ENCODE data around the gene PRKAG2.
A peak's percentile ranks its signal among the peaks of the same experiment; 100 is the strongest.

Gene PRKAG2

GRCh38 chr7:151891753-151892152 lies 14.8 kb upstream of the PRKAG2 start:
- H2BK5ac ChIP-seq (ENCODE audit: low read length) = no peak overlapping the region
- peaks cover 0 to 9% of the 10 kb centered on the region in 2 donors for H3K4me1 ChIP-seq (ENCODE audit: control insufficient read depth in 2 of 2, insufficient read depth in 1 of 2, low read depth in 1 of 2, low read length in 2 of 2)
- no peak overlapping the region for H3K14ac ChIP-seq (ENCODE audit: low read length)
- H3K9me3 ChIP-seq (replicated peaks in 1 of 2; ENCODE audit: control insufficient read depth in 2 of 2, insufficient read depth in 1 of 2, low read depth in 1 of 2, low read length in 2 of 2) = no peaks in the 10 kb centered on the region
- no peak overlapping the region for H2BK12ac ChIP-seq (ENCODE audit: low read length)
- no peak overlapping the region for H3K4me2 ChIP-seq (ENCODE audit: insufficient read depth, low read length, poor library complexity, severe bottlenecking)
- DNase-seq (ENCODE audit: low spot score) = no peak
- H3K23ac ChIP-seq (ENCODE audit: low read depth, low read length, poor library complexity) = no peak overlapping the region
- H2AFZ ChIP-seq (ENCODE audit: low read length) = no peak overlapping the region
- WGBS, 2 donors (ENCODE audit: extremely low coverage in 2 of 2, insufficient read length in 2 of 2, insufficient replicate concordance in 1 of 2) = no CpG with 5 or more reads among the region's 9 CpGs
- no peak overlapping the region for H4K8ac ChIP-seq (ENCODE audit: low read depth, low read length)
- no peak overlapping the region for H3K9ac ChIP-seq (ENCODE audit: low read depth, low read length, poor library complexity)
- H3K18ac ChIP-seq (ENCODE audit: low read length) = no peak overlapping the region
- H3K79me1 ChIP-seq (ENCODE audit: low read depth, low read length) = no peaks in the 10 kb centered on the region
- no peak overlapping the region for H3K4ac ChIP-seq (ENCODE audit: low read length)
- no peak overlapping the region for H4K91ac ChIP-seq (ENCODE audit: low read depth, low read length, poor library complexity)
- no peak overlapping the region for H2AK5ac ChIP-seq (ENCODE audit: low read depth, low read length)
- H2BK120ac ChIP-seq (ENCODE audit: low read depth, low read length) = no peak overlapping the region
- H3K4me3 ChIP-seq (ENCODE audit: low read length in 2 of 2) = no peak overlapping the region
- no peak overlapping the region for H3K27ac ChIP-seq (replicated peaks; ENCODE audit: low read length)
- H3K36me3 ChIP-seq (replicated peaks in 1 of 2; ENCODE audit: control insufficient read depth in 2 of 2, insufficient read depth in 2 of 2, low read length in 2 of 2) = no peaks in the 10 kb centered on the region
- peaks cover 0 to 61% (median 0%) of the 10 kb centered on the region in 3 experiments for H3K27me3 ChIP-seq (ENCODE audit: control insufficient read depth in 3 of 3, insufficient read depth in 3 of 3, low read depth in 1 of 3, low read length in 3 of 3)
- no peak overlapping the region for H2BK15ac ChIP-seq (ENCODE audit: low read length)

- no peak overlapping the region for H3K27ac ChIP-seq (replicated peaks; ENCODE audit: low read length)
- H3K9ac ChIP-seq (ENCODE audit: low read depth, low read length, poor library complexity) = no peak overlapping the region
- no peak overlapping the region for H3K14ac ChIP-seq (ENCODE audit: low read length)
- no peak overlapping the region for H3K4ac ChIP-seq (ENCODE audit: low read length)
- peaks cover 0 to 62% (median 0%) of the 10 kb centered on the region in 3 experiments for H3K27me3 ChIP-seq (ENCODE audit: control insufficient read depth in 3 of 3, insufficient read depth in 3 of 3, low read depth in 1 of 3, low read length in 3 of 3)
- no peak overlapping the region for H3K4me3 ChIP-seq (ENCODE audit: low read length in 2 of 2)
- no CpG with 5 or more reads among the region's 7 CpGs for WGBS, 2 donors (ENCODE audit: extremely low coverage in 2 of 2, insufficient read length in 2 of 2, insufficient replicate concordance in 1 of 2)
- peaks cover 0 to 8% of the 10 kb centered on the region in 2 donors for H3K4me1 ChIP-seq (ENCODE audit: control insufficient read depth in 2 of 2, insufficient read depth in 1 of 2, low read depth in 1 of 2, low read length in 2 of 2)
- no peak overlapping the region for H4K91ac ChIP-seq (ENCODE audit: low read depth, low read length, poor library complexity)
- H4K8ac ChIP-seq (ENCODE audit: low read depth, low read length) = no peak overlapping the region
- H2AK5ac ChIP-seq (ENCODE audit: low read depth, low read length) = no peak overlapping the region
- no peaks in the 10 kb centered on the region for H3K79me1 ChIP-seq (ENCODE audit: low read depth, low read length)
- no peak overlapping the region for H2BK15ac ChIP-seq (ENCODE audit: low read length)
- no peak overlapping the region for H3K4me2 ChIP-seq (ENCODE audit: insufficient read depth, low read length, poor library complexity, severe bottlenecking)
- H2BK120ac ChIP-seq (ENCODE audit: low read depth, low read length) = no peak overlapping the region
- H3K9me3 ChIP-seq (replicated peaks in 1 of 2; ENCODE audit: control insufficient read depth in 2 of 2, insufficient read depth in 1 of 2, low read depth in 1 of 2, low read length in 2 of 2) = no peaks in the 10 kb centered on the region
- no peak overlapping the region for H3K23ac ChIP-seq (ENCODE audit: low read depth, low read length, poor library complexity)
- H3K18ac ChIP-seq (ENCODE audit: low read length) = no peak overlapping the region
- DNase-seq (ENCODE audit: low spot score) = no peak
- no peaks in the 10 kb centered on the region for H3K36me3 ChIP-seq (replicated peaks in 1 of 2; ENCODE audit: control insufficient read depth in 2 of 2, insufficient read depth in 2 of 2, low read length in 2 of 2)
- no peak overlapping the region for H2BK12ac ChIP-seq (ENCODE audit: low read length)
- no peak overlapping the region for H2AFZ ChIP-seq (ENCODE audit: low read length)
- H2BK5ac ChIP-seq (ENCODE audit: low read length) = no peak overlapping the region
Observed at GRCh38 chr7:151891182-151891581, 14.3 kb upstream of the PRKAG2 start.

GRCh38 chr7:151890355-151891004 lies 13.6 kb upstream of the PRKAG2 start:
- Histone ChIP-seq H3K4ac (ENCODE audit: low read length) (no peak overlapping the region), H2AFZ (ENCODE audit: low read length) (no peak overlapping the region), H3K14ac (ENCODE audit: low read length) (no peak overlapping the region), H2BK120ac (ENCODE audit: low read depth, low read length) (no peak overlapping the region), H2BK12ac (ENCODE audit: low read length) (no peak overlapping the region), H3K36me3 (replicated peaks in 1 of 2; ENCODE audit: control insufficient read depth in 2 of 2, insufficient read depth in 2 of 2, low read length in 2 of 2) (no peaks in the 10 kb centered on the region), H3K27ac (replicated peaks; ENCODE audit: low read length) (no peak overlapping the region), H4K91ac (ENCODE audit: low read depth, low read length, poor library complexity) (no peak overlapping the region), H3K9me3 (replicated peaks in 1 of 2; ENCODE audit: control insufficient read depth in 2 of 2, insufficient read depth in 1 of 2, low read depth in 1 of 2, low read length in 2 of 2) (no peaks in the 10 kb centered on the region), H3K9ac (ENCODE audit: low read depth, low read length, poor library complexity) (no peak overlapping the region), H4K8ac (ENCODE audit: low read depth, low read length) (no peak overlapping the region), H3K23ac (ENCODE audit: low read depth, low read length, poor library complexity) (no peak overlapping the region), H3K4me3 (ENCODE audit: low read length in 2 of 2) (no peak overlapping the region), H2BK5ac (ENCODE audit: low read length) (no peak overlapping the region), H3K4me1 (ENCODE audit: control insufficient read depth in 2 of 2, insufficient read depth in 1 of 2, low read depth in 1 of 2, low read length in 2 of 2) (peaks cover 0 to 5% of the 10 kb centered on the region in 2 donors), H3K27me3 (ENCODE audit: control insufficient read depth in 3 of 3, insufficient read depth in 3 of 3, low read depth in 1 of 3, low read length in 3 of 3) (peaks cover 0 to 61% (median 0%) of the 10 kb centered on the region in 3 experiments), H3K79me1 (ENCODE audit: low read depth, low read length) (no peaks in the 10 kb centered on the region), H2AK5ac (ENCODE audit: low read depth, low read length) (no peak overlapping the region), H2BK15ac (ENCODE audit: low read length) (peak overlapping the region; percentile 44), H3K18ac (ENCODE audit: low read length) (no peak overlapping the region), H3K4me2 (ENCODE audit: insufficient read depth, low read length, poor library complexity, severe bottlenecking) (no peak overlapping the region)
- no peak for DNase-seq (ENCODE audit: low spot score)
- no CpG with 5 or more reads among the region's 12 CpGs for WGBS, 2 donors (ENCODE audit: extremely low coverage in 2 of 2, insufficient read length in 2 of 2, insufficient replicate concordance in 1 of 2)

GRCh38 chr7:151889406-151890354 lies 12.8 kb upstream of the PRKAG2 start:
- Histone ChIP-seq H3K36me3 (replicated peaks in 1 of 2; ENCODE audit: control insufficient read depth in 2 of 2, insufficient read depth in 2 of 2, low read length in 2 of 2) (no peaks in the 10 kb centered on the region), H3K4me2 (ENCODE audit: insufficient read depth, low read length, poor library complexity, severe bottlenecking) (no peak overlapping the region), H4K91ac (ENCODE audit: low read depth, low read length, poor library complexity) (no peak overlapping the region), H3K9me3 (replicated peaks in 1 of 2; ENCODE audit: control insufficient read depth in 2 of 2, insufficient read depth in 1 of 2, low read depth in 1 of 2, low read length in 2 of 2) (no peaks in the 10 kb centered on the region), H3K18ac (ENCODE audit: low read length) (peak overlapping the region; percentile 58), H2AK5ac (ENCODE audit: low read depth, low read length) (no peak overlapping the region), H3K4ac (ENCODE audit: low read length) (no peak overlapping the region), H3K23ac (ENCODE audit: low read depth, low read length, poor library complexity) (peak overlapping the region; percentile 82), H3K79me1 (ENCODE audit: low read depth, low read length) (no peaks in the 10 kb centered on the region), H3K9ac (ENCODE audit: low read depth, low read length, poor library complexity) (no peak overlapping the region), H3K27me3 (ENCODE audit: control insufficient read depth in 3 of 3, insufficient read depth in 3 of 3, low read depth in 1 of 3, low read length in 3 of 3) (peaks cover 0 to 65% (median 0%) of the 10 kb centered on the region in 3 experiments), H4K8ac (ENCODE audit: low read depth, low read length) (no peak overlapping the region), H3K14ac (ENCODE audit: low read length) (no peak overlapping the region), H3K4me1 (ENCODE audit: control insufficient read depth in 2 of 2, insufficient read depth in 1 of 2, low read depth in 1 of 2, low read length in 2 of 2) (peaks cover 0 to 5% of the 10 kb centered on the region in 2 donors), H2BK12ac (ENCODE audit: low read length) (no peak overlapping the region), H2BK5ac (ENCODE audit: low read length) (no peak overlapping the region), H3K4me3 (ENCODE audit: low read length in 2 of 2) (peak overlapping the region in 1 of 2 donors; percentile 42), H2BK120ac (ENCODE audit: low read depth, low read length) (no peak overlapping the region), H3K27ac (replicated peaks; ENCODE audit: low read length) (no peak overlapping the region), H2AFZ (ENCODE audit: low read length) (no peak overlapping the region), H2BK15ac (ENCODE audit: low read length) (no peak overlapping the region)
- WGBS, 2 donors (ENCODE audit: extremely low coverage in 2 of 2, insufficient read length in 2 of 2, insufficient replicate concordance in 1 of 2) = no CpG with 5 or more reads among the region's 21 CpGs
- DNase-seq (ENCODE audit: low spot score) = no peak
